ENCODE results near the gene ABCC1.
A peak's percentile ranks its signal among the peaks of the same experiment; 100 is the strongest.

Gene ABCC1

GRCh38 chr16:15993946-15994665 lies 44.7 kb downstream of the ABCC1 start:
- DNase-seq, result no peak

- DNase-seq, result peak; percentile 36
These were observed 47.2 kb downstream of the ABCC1 start for GRCh38 chr16:15996432-15997109.

- DNase-seq, result no peak
These were observed 51.3 kb downstream of the ABCC1 start for GRCh38 chr16:16000685-16001084.

- no peak for DNase-seq
These were observed 52.3 kb downstream of the ABCC1 start for GRCh38 chr16:16001596-16002255.

DNA sequence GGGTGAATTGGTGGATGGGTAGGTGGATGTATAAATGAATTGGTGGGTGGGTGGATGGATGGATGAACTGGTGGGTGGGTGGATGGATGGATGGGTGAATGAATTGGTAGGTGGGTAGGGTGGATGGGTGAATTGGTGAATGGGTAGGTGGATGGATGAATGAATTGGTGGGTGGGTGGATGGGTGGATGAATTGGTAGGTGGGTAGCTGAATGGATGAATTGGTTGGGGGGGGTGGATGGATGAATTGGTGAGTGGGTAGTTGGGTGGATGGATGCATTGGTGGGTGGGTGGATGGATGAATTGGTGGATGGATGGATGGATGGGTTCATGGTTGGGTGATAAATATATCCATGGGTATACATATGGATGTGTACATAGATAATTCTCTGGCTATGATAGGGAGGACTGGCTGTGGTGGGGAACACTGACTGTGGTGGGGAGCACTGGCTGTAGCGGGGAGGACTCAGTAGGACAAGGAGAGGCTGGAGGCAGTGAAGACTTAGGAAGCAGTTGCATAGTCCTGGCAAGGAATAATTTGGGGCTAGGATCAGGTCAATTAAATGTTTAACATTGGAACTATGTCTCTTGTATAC lies 54.4 kb downstream of the ABCC1 start:
- no peak for DNase-seq

DNA sequence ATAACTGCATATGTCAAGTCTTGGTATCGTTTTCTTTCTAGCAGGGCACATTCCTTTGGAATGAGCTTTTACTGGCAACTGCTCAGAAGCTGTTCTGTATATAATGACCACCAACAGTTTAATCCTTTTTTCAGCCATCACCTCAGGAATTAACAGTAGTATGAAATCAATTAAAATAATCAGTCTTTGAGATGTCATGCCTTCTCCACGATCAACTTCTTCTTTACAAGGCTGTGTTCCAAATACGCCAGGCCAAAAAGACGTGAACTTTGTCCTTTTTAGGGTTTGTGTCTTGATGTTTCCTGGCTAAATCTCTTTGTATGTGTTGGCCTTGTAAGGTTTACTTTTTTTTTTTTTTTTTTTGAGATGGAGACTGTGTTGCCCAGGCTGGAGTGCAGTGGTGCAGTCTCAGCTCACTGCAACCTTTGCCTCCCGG lies 54.9 kb downstream of the ABCC1 start:
- peak; percentile 57 for DNase-seq

DNA sequence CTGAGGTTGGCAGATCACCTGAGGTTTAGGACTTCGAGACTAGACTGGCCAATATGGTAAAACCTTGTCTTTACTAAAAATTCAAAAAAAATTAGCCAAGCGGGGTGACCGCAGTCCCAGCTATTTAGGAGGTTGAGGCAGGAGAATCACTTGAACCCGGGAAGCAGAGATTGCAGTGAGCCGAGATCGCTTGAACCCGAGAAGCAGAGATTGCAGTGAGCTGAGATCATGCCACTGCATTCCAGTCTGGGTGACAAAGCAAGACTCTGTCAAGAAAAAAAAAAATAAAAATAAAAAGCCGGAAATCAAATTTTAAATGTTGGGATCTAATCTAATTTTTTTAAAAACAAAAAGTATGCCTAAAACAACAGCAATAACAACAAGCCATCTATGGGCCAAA lies 56.3 kb downstream of the ABCC1 start:
- no peak for DNase-seq

DNA sequence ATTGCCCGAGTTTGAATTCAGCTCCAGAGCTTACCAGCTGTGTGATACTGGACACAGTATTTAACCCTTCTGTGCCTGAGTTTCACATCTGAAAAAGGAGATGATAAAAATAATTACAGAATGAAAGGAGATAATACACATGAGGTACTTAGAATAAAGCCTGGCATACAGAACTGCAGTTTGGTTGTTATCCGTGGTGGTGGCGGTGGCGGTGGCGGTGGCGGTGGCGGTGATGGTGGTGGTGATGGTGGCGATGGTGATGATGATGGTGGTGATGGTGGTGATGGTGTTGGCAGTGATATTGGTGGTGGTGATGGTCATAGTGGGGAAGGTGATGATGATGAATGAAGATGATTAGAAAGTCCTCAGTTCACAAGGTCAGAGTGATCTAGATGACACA lies 57.2 kb downstream of the ABCC1 start:
- no peak for DNase-seq

- DNase-seq, result no peak
These were observed 58.3 kb downstream of the ABCC1 start for GRCh38 chr16:16007743-16008111.

GRCh38 chr16:16008666-16009065 lies 59.2 kb downstream of the ABCC1 start:
- DNase-seq, result no peak

DNA sequence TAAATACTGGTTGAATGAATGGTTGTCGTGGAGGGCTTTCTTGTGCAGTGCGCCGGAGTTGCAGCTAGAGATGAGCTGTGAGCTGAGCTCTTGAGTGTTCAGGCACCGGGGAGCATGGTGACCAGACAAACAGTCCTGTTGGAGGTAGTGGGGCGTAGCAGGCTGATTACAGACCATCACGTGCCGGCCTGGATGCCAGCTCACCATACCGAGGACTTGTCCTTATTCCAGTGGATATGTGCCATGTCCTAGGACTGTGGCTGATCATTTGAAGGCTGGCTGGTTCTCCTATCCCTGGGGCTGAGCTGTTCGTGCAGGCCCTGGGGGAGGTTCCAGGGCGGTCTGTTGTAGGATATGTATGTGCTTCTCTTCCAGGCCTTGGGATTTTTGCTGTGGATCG lies 60.0 kb downstream of the ABCC1 start:
- DNase-seq, result no peak

DNA sequence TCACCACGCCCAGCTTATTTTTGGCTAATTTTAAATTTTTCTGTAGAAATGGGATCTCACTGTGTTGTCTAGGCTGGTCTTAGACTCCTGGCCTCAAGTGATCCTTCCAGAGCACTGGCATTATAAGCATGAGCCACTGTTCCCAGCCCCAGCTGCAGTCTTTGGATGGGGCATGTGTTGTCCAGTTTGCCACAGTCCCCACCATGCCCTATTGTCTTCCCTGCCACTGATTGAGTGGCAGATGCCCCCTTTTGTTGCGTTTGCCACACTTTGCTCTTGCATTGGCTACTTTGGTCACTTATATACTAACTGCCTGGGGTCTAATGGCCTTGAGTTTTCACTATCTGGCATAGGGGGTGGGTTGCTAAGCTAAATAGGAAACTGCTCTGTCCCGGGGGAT lies 60.8 kb downstream of the ABCC1 start:
- no peak for DNase-seq

- no peak for DNase-seq
These were observed 62.7 kb downstream of the ABCC1 start for GRCh38 chr16:16012144-16012543.

- no peak for DNase-seq
These were observed 64.4 kb downstream of the ABCC1 start for GRCh38 chr16:16013812-16014211.

DNA sequence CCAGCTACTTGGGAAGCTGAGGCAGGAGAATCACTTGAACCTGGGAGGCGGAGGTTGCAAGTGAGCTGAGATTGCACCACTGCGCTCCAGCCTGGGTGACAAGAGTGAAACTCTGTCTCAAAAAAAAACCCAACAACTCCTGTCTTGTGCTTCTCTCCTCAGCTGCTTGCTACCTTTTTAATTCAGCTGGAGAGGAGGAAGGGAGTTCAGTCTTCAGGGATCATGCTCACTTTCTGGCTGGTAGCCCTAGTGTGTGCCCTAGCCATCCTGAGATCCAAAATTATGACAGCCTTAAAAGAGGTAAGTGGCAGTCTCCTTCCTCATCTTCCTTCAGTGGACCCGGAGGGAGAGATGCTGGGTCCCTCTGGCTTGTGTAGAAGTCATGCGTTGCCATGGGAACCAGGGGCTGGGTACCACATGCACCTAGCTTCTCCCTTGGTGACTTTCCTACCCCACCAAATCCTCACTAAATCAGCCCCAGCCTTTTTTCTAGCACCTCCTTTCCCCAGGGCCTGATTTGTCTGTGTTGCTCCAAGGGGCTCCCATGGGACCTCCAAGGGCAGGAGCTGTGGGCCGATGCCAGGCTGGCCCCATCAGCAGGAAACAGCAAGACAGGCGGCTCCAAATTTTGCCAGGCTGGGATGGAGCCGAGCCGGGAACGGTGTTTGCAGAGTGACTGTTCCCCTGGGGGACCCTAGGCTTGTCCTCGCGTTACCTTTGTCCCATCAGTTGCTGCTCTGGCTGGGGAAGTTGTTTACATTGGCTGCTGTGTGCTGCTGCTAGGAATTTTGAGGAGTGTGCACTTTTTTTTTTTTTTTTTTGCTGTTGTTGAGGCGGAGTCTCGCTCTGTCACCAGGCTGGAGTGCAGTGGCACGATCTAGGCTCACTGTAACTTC lies 65.2 kb downstream of the ABCC1 start:
- no peak for DNase-seq

DNA sequence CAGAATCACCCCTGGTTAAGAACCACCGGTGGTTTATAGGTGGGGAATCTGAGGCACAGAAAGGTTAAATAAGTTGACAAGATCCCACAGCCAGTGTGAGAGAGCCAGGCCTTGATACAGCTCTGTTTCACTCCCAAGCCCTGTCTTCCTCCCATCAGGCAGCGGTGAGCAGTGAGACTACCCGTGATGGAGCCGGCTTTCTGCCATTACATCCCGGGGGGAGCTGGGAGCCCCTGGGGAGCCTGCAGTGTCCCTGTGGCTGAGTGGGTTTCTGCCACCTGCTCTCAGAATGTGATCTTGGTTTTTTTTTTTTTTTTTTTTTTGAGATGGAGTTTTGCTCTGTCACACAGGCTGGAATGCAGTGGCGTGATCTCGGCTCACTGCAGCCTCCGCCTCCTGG lies 66.4 kb downstream of the ABCC1 start:
- no peak for DNase-seq

DNA sequence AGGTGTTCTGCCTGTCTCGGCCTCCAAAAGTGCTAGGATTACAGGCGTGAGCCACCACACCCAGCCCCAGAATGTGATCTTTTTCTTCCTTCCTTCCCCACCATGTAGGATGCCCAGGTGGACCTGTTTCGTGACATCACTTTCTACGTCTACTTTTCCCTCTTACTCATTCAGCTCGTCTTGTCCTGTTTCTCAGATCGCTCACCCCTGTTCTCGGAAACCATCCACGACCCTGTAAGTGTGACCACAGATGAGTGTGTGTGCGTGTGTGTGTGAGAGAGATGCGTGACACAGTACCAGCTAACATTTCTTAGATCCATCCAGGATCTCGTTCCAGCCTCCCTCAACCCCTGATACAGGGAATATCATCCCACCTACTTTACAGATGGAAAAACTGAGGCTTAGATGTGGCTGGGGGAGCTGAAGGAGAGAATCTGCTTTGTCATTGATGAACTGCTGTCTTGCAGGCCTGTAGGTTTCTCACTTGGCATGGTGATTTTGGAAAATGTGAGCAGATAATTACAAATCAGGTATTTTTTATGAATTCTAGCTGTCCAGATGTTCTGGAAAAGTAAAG lies 67.1 kb downstream of the ABCC1 start:
- no peak for DNase-seq

- no peak for DNase-seq
These were observed 68.4 kb downstream of the ABCC1 start for GRCh38 chr16:16017812-16018211.

GRCh38 chr16:16018705-16019104 lies 69.3 kb downstream of the ABCC1 start:
- DNase-seq, result no peak

- DNase-seq, result no peak
These were observed 70.1 kb downstream of the ABCC1 start for GRCh38 chr16:16019488-16019887.

DNA sequence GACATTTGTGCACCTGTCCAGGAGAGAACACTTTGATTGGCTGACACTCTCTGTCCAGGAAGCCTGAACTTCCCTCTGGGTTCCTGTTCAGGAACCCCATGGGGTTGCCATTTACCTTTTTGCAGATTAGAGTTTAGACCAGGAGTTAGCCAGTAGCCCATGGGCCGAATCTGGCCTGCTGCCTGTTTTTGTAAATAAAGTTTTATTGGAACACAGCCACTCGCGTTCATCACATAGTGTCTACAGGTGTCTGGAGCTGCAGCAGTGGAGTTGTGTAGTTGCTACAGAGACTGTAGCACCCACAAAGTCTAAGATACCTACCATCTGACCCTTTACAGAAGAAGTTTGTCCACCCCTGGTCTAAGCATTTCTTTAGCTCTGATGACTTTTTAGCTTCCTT lies 70.9 kb downstream of the ABCC1 start:
- DNase-seq, result no peak

- DNase-seq, result no peak
These were observed 71.6 kb downstream of the ABCC1 start for GRCh38 chr16:16021020-16021419.

- no peak for DNase-seq
These were observed 72.2 kb downstream of the ABCC1 start for GRCh38 chr16:16021646-16021987.

Data from eye (tissue), 1 donor.